ENCODE data around the gene SYNGAP1. TPM values are rescaled to one million over a fixed set of nuclear protein-coding genes. Genes with fewer than 3 reads are reported as not detected.

SYNGAP1 gene
- polyA plus RNA-seq, 1 of the 3 experiments (the other 2 are of a cell fraction), result 8.8 TPM

- TF ChIP-seq REST (IDR thresholded peaks at IDR 0.05; ENCODE audit: low read depth, low read length), result no peak
- TF ChIP-seq GATA2 (CRISPR knock-in tag; IDR thresholded peaks at IDR 0.05), result no peak
- TF ChIP-seq EP300 (IDR thresholded peaks at IDR 0.05; ENCODE audit: borderline replicate concordance in 1 of 2, low read depth in 1 of 2, low read length in 1 of 2), result no peak
- TF ChIP-seq SIN3A (IDR thresholded peaks at IDR 0.05; ENCODE audit: borderline replicate concordance, low read depth, low read length), result no peak
- no peak for TF ChIP-seq FOXJ3 (CRISPR knock-in tag; IDR thresholded peaks at IDR 0.05)
These were observed 9.3 kb downstream of the SYNGAP1 start (continued) for GRCh38 chr6:33428966-33429749.

- peaks cover 19 to 50% of the 10 kb centered on the region in 2 experiments for H3K4me1 ChIP-seq (ENCODE audit: control insufficient read depth in 1 of 2, insufficient read depth in 2 of 2, low read depth in 1 of 2, low read length in 1 of 2)
- POLR2A ChIA-PET, result no interaction called here
- no peak for DNase-seq
- H3K9ac ChIP-seq, result no peak overlapping the region
- H3F3A ChIP-seq (replicated peaks; ENCODE audit: insufficient read depth), result peaks cover 21% of the 10 kb centered on the region
- H3K27ac ChIP-seq (ENCODE audit: low read depth in 2 of 2, low read length in 1 of 2), result no peak overlapping the region
- no peaks in the 10 kb centered on the region for H3K27me3 ChIP-seq (ENCODE audit: insufficient read depth)
- no peaks in the 10 kb centered on the region for H3K36me3 ChIP-seq (replicated peaks in 1 of 2; ENCODE audit: control insufficient read depth in 1 of 2, insufficient read depth in 2 of 2, low read length in 1 of 2)
- peaks cover 33% of the 10 kb centered on the region for H3K79me2 ChIP-seq (ENCODE audit: insufficient read depth)
- no peaks in the 10 kb centered on the region; the same call in 1 of the 2 replicates for H4K20me1 ChIP-seq (ENCODE audit: insufficient read depth)
- no peak for TF ChIP-seq TCF12 (IDR thresholded peaks at IDR 0.05)
- H3K4me2 ChIP-seq, result 0 out of 2 replicates have a peak overlapping the region, but pooled peaks have one; percentile 84
- CTCF ChIA-PET, result interaction anchor here (1.5 to 2.3 kb wide), 3 partner anchors 11 to 36 kb away, joined by 3 to 12 read pairs (median 8); partner anchors contain the start of genes CUTA, SYNGAP1 and ZBTB9
- no peak overlapping the region for H2AFZ ChIP-seq (ENCODE audit: low read depth)
- H3K4me3 ChIP-seq (ENCODE audit: low read depth in 2 of 2, low read length in 1 of 2), result no peak overlapping the region
- H3K9me3 ChIP-seq, result no peaks in the 10 kb centered on the region
- WGBS (ENCODE audit: low lambda C conversion rate), result 92% methylated on average over 2 of the region's 2 CpGs
- no peaks in the 10 kb centered on the region for H3K9me2 ChIP-seq
These were observed 9.8 kb downstream of the SYNGAP1 start for GRCh38 chr6:33429750-33430052.

- no peak overlapping the region for H2AFZ ChIP-seq (ENCODE audit: low read depth)
- no peak overlapping the region for H3K4me3 ChIP-seq (ENCODE audit: low read depth in 2 of 2, low read length in 1 of 2)
- H3K36me3 ChIP-seq (replicated peaks in 1 of 2; ENCODE audit: control insufficient read depth in 1 of 2, insufficient read depth in 2 of 2, low read length in 1 of 2), result peaks cover 0 to 4% of the 10 kb centered on the region in 2 experiments
- H3F3A ChIP-seq (replicated peaks; ENCODE audit: insufficient read depth), result peaks cover 15% of the 10 kb centered on the region
- peaks cover 17 to 44% of the 10 kb centered on the region in 2 experiments for H3K4me1 ChIP-seq (ENCODE audit: control insufficient read depth in 1 of 2, insufficient read depth in 2 of 2, low read depth in 1 of 2, low read length in 1 of 2)
- POLR2A ChIA-PET, result interaction anchor here (0.9 to 1.7 kb wide), 3 partner anchors 24 to 459 kb away, joined by 3 to 9 read pairs (median 5); partner anchors contain the start of gene ZBTB9
- H3K27ac ChIP-seq (ENCODE audit: low read depth in 2 of 2, low read length in 1 of 2), result peak overlapping the region in 1 of 2 experiments; percentile 31; a peak in 1 of 4 replicates
- peaks cover 33% of the 10 kb centered on the region; the same call in 1 of the 2 replicates for H3K79me2 ChIP-seq (ENCODE audit: insufficient read depth)
- no peaks in the 10 kb centered on the region for H3K9me3 ChIP-seq
- H4K20me1 ChIP-seq (ENCODE audit: insufficient read depth), result no peaks in the 10 kb centered on the region; the same call in 1 of the 2 replicates
- H3K27me3 ChIP-seq (ENCODE audit: insufficient read depth), result no peaks in the 10 kb centered on the region
- WGBS (ENCODE audit: low lambda C conversion rate), result 70% methylated on average over 2 of the region's 2 CpGs
- TF ChIP-seq TCF12 (IDR thresholded peaks at IDR 0.05) (no peak), IRF3 (IDR thresholded peaks at IDR 0.05; ENCODE audit: low read depth, low read length) (no peak), ELF1 (IDR thresholded peaks at IDR 0.05) (no peak), ZBTB33 (IDR thresholded peaks at IDR 0.05; ENCODE audit: borderline replicate concordance, low read depth) (no peak), RXRA (IDR thresholded peaks at IDR 0.05; ENCODE audit: borderline replicate concordance, low read depth) (no peak), GABPA (IDR thresholded peaks at IDR 0.05; ENCODE audit: low read depth) (no peak), FOXM1 (IDR thresholded peaks at IDR 0.05; ENCODE audit: low read depth) (no peak), TEAD4 (IDR thresholded peaks at IDR 0.05; ENCODE audit: borderline replicate concordance, insufficient read depth) (no peak)
- H3K4me2 ChIP-seq, result peak overlapping the region; percentile 49; the same call in 1 of the 2 replicates
- DNase-seq, result no peak
- no peaks in the 10 kb centered on the region for H3K9me2 ChIP-seq
- CTCF ChIA-PET, result interaction anchor here (0.8 to 2.3 kb wide), 4 partner anchors 10 to 36 kb away, joined by 3 to 8 read pairs (median 4); partner anchors contain the start of genes CUTA and ZBTB9
- H3K9ac ChIP-seq, result no peak overlapping the region
These were observed 10.5 kb downstream of the SYNGAP1 start for GRCh38 chr6:33430334-33430733.

All from SK-N-SH (cell line).